GM21576 (cell line): ENCODE measurements around the gene LPAR5.
A peak's percentile ranks its signal among the peaks of the same experiment; 100 is the strongest.

ENCODE experiments used
- ATAC-seq: cut with Tn5 transposase; IDR thresholded peaks from one replicate; pipeline ENCODE4 v1.9.1; 2021; ENCODE audit warnings: mild to moderate bottlenecking, moderate library complexity; ENCODE audit not compliant: unreplicated experiment

Gene LPAR5

GRCh38 chr12:6635856-6636531, at the start of gene LPAR5:
Gene LPAR5 (minus strand): TSS chr12:6635959. CDS start chr12:6621248, 14,711 bp downstream.
- peak; percentile 49 for ATAC-seq

DNA sequence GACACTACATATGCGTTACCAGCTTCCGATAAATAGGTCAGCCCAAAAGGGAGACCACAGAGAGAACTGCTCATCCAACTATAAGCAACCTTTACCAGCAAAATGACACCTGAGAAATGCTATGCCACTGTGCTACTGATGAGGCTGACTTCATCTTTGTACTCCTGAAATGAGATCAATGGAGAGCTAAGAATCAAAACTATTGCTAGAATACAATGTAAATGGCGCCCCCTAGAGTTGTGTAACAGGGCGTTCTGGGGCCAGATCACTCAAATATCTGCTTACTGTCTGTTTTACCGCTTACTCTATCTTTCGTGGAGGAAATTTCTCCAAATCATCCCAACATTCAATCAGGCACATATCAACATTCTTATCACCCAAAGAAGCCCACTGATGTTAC, 48.9 kb upstream of the LPAR5 start:
- ATAC-seq: no peak

DNA sequence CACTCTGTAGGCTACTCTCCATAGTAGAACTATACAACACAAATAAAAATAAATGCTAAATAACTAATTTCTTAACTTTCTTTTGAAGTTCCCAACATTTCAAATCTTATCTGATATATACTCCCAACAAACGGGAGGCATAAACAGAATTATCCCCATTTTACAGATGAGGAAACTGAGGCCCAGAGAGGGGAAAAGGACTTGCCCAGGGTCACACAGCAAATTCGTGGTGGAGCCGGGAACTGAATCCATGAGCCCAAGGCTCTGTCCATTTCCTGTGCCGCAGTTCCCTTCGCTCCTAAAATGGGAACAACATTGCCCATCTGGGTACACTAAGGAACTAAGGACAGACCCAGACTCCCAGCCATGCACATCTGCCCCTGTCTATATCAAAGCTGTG, 41.2 kb upstream of the LPAR5 start:
- ATAC-seq: no peak

- ATAC-seq: no peak
These were observed 36.4 kb upstream of the LPAR5 start for GRCh38 chr12:6672143-6672542.

- no peak for ATAC-seq
These were observed 31.9 kb upstream of the LPAR5 start for GRCh38 chr12:6667559-6668210.

DNA sequence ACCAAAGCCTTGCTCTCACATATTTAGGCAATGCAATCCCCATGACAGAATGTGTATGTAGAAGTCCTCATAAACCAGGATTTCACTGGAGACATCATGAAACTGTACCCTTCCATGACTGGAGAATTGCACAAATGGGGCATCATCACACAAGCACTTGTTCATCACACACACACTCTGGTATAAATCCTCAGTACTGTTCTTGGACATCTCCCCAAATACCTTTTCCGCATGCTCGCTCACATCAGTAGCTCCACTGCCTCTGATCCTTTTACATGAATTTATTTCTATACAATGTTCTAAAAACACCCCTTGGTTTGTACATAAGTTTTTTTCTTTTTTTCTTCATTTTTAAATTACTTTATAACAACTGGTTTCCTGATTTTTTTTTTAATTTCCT, 30.5 kb upstream of the LPAR5 start:
- no peak for ATAC-seq

DNA sequence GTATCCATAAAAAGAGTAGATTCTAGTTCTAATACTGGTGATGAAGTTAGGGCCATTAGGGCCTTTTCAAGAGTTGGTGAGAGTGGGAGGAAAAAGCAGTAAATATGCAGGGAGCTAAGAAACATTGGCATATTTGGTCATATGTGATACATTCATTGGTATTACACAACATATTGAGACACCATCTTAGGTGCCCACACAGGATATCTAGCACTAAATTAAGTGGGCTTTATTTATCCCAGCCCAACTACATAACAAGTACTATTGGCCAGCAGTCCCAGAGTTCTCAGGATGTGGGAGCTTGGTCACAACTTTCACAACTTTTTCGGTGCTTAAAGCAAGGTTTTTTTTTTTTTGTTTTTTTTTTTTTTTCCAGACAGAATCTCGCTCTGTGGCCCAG, 29.1 kb upstream of the LPAR5 start:
- no peak for ATAC-seq

DNA sequence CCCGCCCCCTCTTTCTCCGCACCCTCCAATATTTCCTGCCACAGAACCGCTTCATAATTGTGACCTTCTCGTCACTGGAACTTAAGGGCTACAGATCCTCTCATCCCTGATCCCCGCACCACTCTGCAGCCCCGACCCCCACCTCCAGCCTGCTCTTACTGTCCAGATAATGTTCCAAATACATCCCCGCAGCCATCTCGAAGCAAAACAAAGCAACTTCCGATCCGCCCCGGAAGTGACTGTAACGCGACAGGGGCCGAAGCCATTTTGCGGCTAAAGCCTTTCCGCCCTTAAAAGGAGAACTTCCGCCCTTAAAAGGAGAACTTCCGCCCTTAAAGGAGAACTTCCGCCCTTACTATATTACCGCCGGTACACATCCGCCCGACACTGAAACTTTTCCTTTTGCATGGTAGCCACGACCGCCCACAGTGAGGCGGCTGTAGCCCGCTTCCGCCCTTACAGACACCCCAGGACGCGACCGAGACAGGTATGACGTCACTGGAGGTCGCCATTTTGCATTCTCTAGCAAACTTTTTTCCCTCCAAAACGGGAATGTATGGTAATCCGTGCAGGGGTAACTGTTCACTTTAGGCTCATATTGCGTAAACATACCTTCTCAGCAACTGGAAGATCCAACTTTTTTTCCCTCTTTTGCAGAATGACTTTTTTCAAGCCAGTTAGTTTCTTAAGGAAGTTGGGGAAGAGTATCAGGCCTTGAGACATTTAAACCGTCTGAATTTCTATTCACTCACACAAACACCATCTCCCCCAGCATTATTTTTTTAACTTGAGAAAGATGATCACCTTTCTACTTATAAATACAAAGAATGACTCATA, 27.4 kb upstream of the LPAR5 start, which contains the start of gene ING4:
Gene ING4, minus strand, starts transcription at position 214 of the 837 bp plus-strand sequence. Its CDS starts 18 bp downstream, at position 196.
- ATAC-seq: peak; percentile 95

DNA sequence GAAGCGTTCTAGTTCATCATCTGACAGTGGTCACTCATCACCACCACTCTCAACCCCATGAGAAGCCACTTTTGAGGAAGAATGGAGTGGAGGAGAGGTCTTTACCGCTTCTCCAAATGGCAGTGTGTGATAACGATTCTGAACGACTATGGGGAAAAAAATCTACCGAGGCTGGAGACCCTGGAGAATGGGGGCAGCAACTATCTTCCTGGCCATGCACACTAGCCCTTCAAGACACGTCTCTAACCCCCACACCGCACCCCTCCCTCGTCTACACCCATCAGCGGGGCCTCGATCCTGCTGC, 26.8 kb upstream of the LPAR5 start:
- ATAC-seq: no peak

GRCh38 chr12:6653987-6654386, 18.2 kb upstream of the LPAR5 start:
- ATAC-seq: no peak

DNA sequence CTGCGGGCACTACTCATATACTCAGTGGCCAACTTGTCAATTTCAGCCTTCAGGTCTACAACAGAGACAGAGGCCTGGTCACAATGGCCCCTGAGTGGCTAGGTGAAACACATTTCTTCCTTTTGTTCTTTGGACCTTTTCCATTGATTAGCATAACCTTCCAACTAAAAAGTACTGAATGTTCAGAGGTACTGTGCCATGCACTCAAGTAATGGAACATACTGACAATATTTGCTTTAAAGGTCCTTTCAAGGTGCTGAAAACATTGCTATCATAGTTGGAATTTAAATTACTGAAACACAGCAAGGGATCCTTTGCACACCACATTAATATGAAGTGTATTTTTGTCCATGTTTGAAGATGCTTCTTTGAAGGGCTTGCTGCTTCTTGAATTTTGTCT, 17.6 kb upstream of the LPAR5 start:
- ATAC-seq: no peak

DNA sequence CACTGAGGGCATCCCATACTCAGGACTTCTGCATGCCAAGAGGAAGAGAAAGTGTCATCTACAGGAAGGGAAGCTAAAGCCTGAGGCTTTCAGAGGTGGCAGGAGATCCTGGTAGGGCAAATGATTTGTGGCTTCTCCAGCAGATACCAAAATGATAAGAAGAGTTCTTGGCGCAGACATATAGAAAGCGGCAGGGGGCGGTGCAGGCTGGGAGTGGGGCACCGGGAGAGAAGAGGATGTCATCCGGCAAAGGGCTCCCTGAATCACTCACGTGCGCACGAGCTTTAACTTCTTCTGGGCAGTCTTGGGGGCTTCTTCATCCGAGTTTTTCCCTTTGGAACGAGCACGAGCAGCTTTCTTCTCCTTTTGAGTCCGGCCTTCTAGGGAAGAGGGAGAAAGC, 16.6 kb upstream of the LPAR5 start:
- ATAC-seq: no peak

DNA sequence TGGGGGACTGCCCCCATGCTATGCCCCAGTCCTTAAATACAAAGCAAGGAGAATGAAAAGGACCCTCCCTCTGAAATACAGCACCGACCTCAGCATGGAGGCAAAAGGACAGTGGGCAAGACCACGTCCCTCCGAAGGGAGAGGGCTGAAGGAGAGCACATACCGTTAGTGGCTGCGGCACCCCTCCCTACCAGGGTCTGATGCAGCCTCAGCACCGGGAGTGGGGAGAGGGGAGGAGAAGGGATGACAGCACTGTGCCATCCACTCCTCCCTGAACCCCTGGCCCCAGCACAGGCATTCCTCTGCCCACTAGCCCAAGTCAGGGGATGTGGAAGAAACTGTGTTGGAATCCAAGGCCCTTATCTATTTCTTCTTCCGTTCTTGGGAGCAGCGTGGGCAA, 15.1 kb upstream of the LPAR5 start:
- no peak for ATAC-seq

GRCh38 chr12:6647083-6647604, 11.4 kb upstream of the LPAR5 start, which contains the start of gene ACRBP:
Gene ACRBP (minus strand): TSS chr12:6647432. CDS start chr12:6647366, 66 bp downstream.
- ATAC-seq: no peak

DNA sequence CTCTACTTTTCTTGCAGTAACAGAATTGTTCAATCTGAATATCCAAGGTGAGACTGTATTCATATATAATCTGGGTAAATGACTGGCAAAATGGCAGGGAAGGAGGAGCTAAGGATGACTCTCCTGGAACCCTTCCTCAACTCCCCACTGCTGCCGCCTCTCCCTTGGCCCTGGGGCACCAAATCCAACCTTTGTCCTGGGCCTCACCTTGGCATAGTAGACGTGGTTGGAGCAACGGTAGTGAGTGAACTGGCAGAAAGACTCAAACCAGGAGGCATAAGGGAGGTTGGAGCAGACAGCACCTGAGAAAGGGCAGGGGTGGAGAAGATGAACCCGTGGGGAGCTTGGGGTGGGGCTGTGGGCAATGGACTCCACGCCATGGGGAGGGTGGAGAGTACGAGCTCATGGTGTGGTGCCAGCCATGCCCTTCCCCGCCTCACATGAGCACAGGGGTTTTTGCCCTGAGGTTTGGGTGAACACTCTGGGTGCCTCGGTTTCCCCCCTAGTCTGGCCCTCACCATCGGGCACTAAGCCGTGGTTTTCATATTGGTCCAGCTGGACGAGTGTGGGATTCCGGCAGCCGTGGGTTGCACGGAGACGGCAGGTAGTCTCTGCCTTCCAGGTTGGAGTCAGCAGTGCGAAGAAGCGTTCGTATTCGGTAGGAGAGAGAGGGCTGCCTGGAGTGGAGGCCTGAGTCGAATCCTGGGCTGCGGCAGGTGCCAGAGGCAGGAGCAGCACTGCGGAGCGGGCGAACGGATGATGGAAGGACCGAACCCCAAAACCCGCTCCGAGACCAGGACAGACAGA, 10.7 kb upstream of the LPAR5 start:
- no peak for ATAC-seq

GRCh38 chr12:6644903-6645302, 9.1 kb upstream of the LPAR5 start:
- ATAC-seq: no peak

GRCh38 chr12:6644257-6644596, 8.5 kb upstream of the LPAR5 start:
- ATAC-seq: no peak

DNA sequence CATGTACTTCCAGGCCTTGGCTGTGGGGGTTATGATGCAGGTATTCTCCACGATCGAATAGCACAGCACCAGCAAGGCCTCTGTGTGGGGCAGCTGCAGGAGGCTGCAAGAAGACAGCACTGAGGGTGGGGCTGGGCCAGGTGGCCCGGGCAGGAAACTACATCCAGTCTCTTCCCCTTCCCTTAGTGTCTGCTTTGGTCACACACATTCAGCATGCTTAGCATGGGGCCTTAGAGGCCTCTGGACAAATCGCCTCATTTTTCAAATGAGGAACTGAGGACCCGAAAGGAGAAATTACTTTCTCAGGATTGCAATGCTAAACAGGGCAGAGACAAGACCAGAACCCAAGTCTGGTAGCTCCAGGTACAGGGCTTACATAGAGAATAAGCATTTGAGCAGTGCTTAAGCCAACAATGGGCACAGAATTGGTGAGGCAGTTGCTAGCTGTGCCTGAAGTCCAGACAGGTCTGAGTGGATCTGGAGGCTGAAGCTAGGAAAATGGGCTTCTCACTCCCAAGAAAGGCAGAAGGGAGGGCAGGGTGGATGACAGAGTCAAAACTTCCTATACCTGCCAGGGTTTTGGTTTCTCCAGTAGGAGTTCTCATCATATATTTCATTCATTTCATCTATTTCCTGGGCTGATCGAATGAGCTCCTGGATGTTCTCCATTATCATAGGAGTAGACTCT, 8.0 kb upstream of the LPAR5 start:
- no peak for ATAC-seq

- no peak for ATAC-seq
These were observed 5.4 kb upstream of the LPAR5 start for GRCh38 chr12:6641131-6641530.

DNA sequence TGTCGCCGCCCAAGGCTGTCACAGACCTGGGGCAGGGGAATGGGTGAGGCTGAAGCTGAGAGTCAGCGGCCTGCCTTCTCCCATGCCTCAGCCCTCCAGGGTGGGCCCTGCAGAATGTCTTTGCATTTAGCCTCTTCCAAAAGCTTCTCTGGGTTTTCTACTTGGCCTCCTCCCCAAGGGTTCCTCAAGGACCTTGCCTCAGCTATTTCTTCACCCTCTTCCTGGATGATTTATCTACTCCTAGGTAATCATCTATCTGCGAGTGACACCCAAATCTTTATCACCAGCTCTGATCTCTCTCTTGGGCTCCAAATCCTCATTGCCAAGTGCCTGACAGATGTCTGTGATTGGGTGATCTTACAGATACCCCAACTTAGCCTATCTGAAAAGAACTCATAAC, 4.7 kb upstream of the LPAR5 start:
- ATAC-seq: no peak
